IPS DF 19.7 (cell line): Measurements from ENCODE around the gene GNAO1.

Experiments
- DNase-seq: peaks from one replicate; pipeline ENCODE4 v3.0.0-alpha.2; 2013; ENCODE audit warnings: low read depth, low spot score

GNAO1 gene

GRCh38 chr16:56265184-56265583 lies 73.9 kb downstream of the GNAO1 start:
- DNase-seq = no peak

GRCh38 chr16:56265746-56266145 lies 74.5 kb downstream of the GNAO1 start:
- DNase-seq = no peak

DNA sequence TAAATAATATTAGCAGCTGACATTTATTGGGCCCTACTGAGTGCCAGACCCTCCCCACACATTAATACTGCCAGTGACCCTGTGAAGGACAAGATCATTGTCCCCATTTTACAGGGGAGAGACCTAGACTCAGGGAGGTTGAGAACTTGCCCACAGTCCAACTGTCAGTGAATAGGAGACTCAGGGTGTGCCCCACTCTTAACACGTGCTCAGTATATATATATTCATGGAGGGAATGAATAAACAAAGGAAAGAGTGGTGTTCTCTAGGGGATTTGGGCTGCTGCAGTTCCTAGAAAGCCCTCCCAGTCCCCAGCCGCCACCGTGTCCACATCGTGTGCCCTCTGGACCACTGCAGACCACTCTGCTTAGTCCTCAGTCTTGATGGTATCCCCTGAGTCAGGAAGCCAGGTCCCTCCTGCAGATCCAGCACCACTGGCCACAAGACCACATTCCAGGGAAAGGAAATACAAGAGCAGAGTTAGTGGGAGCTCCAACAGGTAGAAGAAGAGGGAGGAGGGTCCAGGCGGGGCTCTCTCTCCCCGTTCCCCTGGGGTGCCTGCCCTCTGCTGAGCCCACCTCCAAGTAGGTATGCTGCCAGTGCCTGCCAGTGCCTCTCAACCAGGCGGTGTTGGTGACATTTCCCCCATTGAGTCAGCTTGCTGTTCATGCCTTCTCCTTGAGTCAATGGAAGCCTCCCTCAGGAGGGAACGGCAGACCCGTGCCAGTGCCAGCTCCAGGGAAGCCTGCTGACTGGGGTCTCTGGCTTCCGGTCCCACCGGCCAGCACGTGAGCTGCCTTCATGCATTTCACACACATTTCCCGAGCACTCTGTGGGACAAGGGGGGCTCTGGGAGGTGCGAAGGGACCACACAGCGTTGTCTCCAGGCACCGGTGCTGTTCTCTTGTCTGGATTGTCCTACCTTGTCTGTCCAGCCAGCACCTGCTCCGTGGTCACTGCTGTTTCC lies 75.6 kb downstream of the GNAO1 start:
- DNase-seq = no peak

GRCh38 chr16:56267888-56268287 lies 76.6 kb downstream of the GNAO1 start:
- no peak for DNase-seq

DNA sequence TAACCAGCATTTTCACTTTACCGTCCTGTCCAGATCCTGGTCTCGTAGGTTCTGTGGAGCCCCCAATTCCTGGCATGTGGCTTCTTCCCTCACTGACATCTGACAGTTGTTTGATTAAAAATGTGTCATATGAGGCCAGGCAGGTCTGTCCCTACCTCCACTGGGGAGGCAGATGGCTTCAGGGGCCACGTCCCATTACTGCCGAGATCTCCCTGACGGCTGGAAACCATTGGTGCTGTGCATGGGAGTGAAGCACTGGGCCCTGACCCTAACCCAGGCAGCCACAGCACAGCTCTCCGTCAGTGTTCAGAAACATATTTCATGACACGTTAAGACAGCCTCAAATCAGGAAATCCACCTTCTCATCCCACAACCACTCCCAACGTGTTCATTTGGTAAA lies 77.5 kb downstream of the GNAO1 start:
- no peak for DNase-seq

GRCh38 chr16:56269281-56269680 lies 78.0 kb downstream of the GNAO1 start:
- no peak for DNase-seq

DNA sequence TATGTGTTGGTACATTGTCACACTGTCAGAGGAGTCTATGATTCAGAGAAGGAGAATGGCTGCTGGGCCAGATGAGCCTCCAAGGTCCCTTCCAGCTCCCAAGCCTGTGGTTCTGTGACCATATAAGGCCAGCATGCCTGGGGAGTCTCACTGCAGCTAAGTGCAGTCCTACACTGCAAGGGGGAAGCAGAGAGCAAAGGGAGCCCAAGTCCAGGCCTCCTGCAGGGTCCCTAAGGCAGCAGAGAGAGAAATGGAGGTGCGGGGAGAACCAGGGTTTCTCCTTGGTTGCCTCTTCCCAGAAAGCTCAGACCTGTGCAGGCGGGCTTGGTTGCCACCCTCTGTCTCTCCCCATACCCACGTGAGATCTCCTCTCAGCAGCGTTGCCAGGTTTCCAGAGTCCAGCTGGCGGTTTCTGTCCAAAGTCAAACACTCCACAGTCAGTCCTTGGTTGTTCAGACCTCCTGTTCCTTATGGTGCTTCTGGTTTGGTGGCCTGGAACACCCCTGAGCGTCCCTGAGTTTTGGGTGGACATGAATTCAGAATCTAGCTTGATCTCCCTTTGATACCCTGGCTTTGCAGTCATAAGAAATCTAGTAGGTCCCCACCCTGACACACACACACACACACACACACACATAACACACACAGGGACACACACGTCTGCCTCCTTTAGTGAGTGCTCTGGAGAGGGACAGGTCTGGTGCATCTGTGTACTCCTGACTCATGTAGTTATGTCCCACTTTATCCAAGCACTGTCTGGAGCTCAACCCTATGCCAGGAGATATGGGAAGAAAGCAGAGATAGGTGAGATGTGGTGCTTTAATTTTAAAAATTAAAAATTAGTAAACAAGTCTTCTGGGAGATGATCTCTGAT lies 78.8 kb downstream of the GNAO1 start:
- peak; percentile 48 for DNase-seq

DNA sequence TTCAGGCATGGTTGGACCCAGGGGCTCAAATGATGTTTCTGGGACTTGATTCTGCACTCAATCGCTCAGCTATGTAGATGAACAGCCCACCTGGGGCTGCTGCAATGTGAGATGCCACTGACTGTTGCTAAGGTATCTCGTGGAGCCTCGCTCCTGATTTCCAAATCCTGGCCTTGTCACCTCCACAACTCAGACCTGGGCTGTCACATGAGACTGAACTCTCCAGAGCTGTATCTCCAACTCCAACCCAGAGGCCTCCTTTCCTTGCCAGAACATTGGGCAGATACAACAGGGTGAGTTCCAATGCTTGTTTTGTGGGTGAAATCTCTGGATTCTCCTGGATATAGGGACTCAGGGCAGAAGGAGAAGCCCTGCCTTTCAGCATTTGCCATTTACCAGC lies 79.5 kb downstream of the GNAO1 start:
- no peak for DNase-seq

DNA sequence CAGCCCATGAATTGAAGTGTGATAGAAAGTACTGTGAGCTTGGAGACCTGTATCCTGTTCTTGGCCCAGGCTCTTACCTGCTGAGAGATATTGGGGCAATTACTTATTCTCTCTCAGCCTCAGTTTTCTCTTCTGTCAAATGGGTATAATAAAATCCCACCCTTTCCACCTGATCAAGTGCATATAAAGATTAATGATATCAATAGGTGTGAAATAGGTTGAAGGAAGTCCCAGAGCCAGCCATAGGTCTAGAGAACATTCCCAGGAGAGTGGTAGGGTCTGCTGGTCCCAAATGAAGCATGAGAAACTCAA lies 81.2 kb downstream of the GNAO1 start:
- DNase-seq = no peak

GRCh38 chr16:56273615-56274014 lies 82.3 kb downstream of the GNAO1 start:
- DNase-seq = no peak

DNA sequence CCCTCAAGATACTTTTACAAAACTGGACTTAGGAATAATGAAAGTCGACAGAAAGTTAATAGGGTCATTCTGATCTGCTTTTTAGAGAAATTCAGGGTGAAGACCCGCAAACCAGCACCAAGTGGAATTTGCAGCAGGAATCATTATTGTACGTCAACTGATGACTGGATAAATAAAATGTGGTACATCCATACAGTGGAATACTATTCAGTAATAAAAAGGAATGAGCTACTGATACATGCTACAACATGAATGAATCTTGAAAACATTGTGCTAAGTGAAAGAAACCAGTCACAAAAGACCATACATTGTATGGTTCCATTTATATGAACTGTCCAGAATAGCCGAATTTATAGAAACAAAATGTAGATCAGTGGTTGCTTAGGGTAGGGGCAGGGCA lies 83.1 kb downstream of the GNAO1 start:
- DNase-seq = no peak

DNA sequence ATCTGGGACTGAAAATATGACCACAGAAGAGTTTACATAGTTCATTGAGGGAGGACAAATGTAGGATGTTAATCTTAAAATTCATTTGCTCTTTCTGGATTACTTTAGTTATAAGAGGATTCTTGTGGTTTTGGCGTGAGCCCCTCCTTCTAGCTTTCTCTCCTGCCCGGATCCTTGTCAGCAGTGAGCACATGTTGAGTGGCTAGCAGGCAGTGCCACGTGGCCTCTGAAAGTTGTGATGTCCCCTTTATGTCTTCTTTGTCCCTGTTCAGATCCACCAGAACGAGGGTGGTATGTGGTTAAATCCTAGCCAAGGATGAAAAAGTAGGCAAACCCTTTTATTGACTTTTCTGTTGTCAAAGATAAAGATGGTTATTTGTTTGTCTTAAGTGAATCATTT lies 83.8 kb downstream of the GNAO1 start:
- no peak for DNase-seq

DNA sequence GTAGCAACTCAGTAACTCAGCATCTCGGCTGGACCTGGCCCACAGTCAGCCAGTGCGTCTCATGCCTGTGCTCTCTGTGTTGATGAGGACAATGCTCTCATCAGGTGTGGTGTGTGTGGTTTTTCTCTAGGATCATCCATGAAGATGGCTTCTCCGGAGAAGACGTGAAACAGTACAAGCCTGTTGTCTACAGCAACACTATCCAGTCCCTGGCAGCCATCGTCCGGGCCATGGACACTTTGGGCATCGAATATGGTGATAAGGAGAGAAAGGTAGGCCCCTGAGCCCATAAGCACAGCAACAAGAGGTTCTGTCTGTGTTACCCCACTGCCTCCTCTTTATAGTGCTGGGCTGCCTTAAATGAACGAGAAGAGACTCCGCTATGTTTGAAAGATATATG lies 84.5 kb downstream of the GNAO1 start:
- DNase-seq = no peak

GRCh38 chr16:56277075-56277474 lies 85.8 kb downstream of the GNAO1 start:
- no peak for DNase-seq

DNA sequence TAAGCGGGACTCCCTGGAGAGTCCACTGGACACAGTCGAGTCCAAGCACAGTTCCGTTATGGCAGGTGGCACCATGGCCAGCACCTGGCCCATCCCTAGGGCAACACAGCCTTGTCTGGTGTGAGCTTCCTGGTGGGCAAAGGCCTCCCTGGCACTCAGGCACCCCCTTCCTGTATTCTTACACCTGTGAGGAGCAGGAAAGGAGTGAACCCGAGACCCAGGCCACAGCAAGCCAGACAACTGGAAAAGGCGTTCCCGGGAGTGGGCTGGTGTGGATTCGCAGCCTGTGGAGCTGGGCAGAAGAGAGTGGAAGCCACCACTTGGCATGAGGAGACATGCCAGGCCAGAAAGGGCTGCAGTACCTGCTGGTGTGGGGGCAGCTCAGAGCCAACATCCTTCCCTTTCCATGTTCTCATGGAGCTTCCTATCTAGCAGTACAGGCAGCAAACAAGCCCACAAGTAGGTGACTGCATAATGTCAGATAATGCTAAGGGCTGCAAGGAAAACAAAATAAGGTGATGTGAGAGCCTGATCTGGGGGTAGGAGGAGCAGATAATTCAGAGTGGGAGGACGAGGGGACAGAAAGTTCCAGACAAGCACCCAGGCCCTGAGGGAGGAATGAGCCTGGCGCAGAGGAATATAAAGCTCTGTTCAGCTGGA lies 87.0 kb downstream of the GNAO1 start:
- no peak for DNase-seq

DNA sequence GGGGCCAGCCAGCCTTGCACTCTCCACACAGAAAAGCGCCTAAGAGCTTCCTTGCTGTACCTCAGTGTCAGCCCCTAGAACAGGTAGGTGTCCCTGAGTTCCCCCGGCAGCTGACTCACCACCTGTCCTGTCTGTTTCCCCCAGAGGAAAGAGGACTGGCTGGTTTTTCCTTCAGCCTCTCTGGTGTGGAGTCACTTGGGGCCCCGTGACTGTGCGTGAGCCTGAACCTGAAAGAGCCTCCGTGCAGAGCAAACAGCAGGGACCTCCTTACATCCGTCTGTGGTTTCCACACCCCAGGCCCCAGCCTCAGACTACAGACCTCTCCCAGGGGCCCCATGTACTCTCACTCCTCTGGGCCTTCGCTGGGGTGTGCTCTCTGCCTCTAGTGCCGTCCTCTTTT lies 87.8 kb downstream of the GNAO1 start:
- no peak for DNase-seq

DNA sequence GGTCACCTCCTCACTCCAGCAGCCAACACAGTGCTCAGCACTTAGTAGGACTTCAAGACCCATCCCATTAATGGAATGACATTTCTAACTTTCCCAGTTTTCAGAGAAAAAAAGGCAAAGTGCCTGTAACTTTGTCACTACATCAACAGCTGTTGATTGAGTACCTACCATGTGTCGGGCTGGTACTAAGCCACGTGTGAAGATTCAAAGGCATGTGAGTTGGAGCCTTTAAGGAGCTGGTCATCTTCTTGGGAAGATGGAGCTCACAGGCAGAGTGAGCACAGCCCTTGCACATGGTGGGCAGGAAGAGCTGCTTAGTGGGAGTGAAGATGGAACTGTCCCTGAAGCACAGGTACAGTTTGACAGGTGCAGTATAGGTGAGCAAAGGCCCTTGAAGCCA lies 88.6 kb downstream of the GNAO1 start:
- DNase-seq = no peak

- DNase-seq = peak; percentile 99
Observed at GRCh38 chr16:56281249-56281805, 90.0 kb downstream of the GNAO1 start.

GRCh38 chr16:56282451-56282850 lies 91.2 kb downstream of the GNAO1 start:
- DNase-seq = no peak

DNA sequence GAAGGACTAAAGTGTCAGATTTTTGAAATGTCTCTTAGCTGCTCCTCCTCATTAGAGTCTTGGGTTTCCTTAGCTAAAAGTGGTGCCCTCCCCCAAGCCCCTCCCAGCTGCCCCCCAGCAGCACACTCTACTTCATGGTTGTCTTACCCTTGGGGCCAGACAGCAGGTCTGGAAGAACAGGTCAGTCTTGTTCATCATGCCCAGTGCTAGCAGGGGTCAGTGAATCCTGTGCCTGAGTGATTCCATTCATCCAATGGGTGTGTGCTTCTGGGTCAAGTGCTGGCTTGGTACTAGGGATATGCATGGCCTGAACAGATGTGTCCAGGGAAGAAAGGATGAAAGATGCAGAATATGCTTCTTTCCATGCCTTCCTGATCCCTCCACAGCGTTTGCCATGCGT lies 93.2 kb downstream of the GNAO1 start:
- no peak for DNase-seq

DNA sequence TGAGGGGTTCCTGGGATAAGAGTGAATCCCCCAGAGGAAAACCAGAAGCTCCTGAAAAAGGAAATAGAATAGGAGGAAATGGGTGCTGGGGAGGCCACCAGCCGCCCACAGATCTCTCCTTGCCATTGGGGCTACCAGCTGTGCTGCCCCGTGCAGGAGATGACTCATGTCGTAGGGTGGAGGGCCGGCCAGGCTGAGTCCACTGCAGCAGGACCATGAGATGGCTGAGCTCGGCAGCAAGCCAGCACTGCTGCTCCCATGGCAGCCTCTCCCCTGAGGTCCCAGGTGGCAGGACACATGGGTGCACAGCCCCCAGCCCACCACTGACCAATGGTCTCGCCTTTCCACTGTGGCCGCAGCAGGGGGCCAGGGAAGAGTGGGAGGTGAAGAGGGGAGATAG lies 95.5 kb downstream of the GNAO1 start:
- no peak for DNase-seq

DNA sequence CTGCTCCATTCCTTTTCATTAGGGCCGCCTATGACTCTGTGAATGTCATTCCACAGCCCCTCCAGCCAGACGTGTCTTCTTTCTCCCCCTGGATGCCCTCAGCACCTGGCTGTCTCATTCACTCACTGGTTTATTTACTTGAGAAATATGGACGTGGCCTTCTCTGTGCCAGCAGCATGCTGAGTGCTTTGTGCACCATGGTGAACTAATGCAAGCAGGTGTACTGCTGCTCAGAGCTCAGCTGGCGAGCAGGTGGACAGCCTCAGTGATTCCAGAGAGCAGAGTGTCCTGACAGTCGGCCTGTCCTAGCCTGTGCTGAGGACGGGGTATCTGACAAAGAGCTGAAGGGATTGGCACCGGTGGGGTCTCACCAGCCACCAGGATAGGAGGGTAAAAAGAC lies 96.7 kb downstream of the GNAO1 start:
- no peak for DNase-seq
